Neural cell (in vitro differentiated cells): ENCODE results near the gene PCDH9. TPM values are rescaled to one million over a fixed set of nuclear protein-coding genes. Genes with fewer than 3 reads are reported as not detected.

ENCODE experiments used
- H2AFZ ChIP-seq: fragments of 200-600, 300-800 bp; sonication (generic), shearing (Covaris generic); 2 replicates; pipeline ENCODE4 v1.6.0; 2014; ENCODE audit warnings: low read depth, mild to moderate bottlenecking, antibody characterized with exemption, low read length, moderate library complexity
- H3F3A ChIP-seq: fragments of 200-600 bp; shearing (Covaris generic); 2 replicates; pipeline ENCODE4 v1.6.1; 2016; ENCODE audit warnings: mild to moderate bottlenecking, moderate library complexity, mixed read lengths, antibody characterized with exemption, low read length; ENCODE audit not compliant: insufficient read depth, poor library complexity, severe bottlenecking
- H3K27ac ChIP-seq: fragments of 200-600, 300-800 bp; sonication (generic), shearing (Covaris generic); 2 replicates; pipeline ENCODE4 v1.5.1; 2014; ENCODE audit warnings: mild to moderate bottlenecking, low read length, moderate library complexity
- H3K27me3 ChIP-seq: fragments of 300-800, 200-600 bp; sonication (generic), shearing (Covaris generic); 2 replicates; pipeline ENCODE4 v1.6.0; 2014; ENCODE audit warnings: mild to moderate bottlenecking, low read depth, low read length, moderate library complexity; ENCODE audit not compliant: insufficient read depth
- H3K36me3 ChIP-seq: fragments of 300-800, 200-600 bp; sonication (generic), shearing (Covaris generic); 2 replicates; pipeline ENCODE4 v1.5.1; 2014; ENCODE audit warnings: mild to moderate bottlenecking, antibody characterized with exemption, low read length, moderate library complexity; ENCODE audit not compliant: insufficient read depth
- H3K4me2 ChIP-seq: fragments of 300-800, 200-600 bp; sonication (generic), shearing (Covaris generic); 2 replicates; pipeline ENCODE4 v1.6.0; 2014; ENCODE audit warnings: mild to moderate bottlenecking, low read length
- H3K4me3 ChIP-seq: fragments of 300-800, 200-600 bp; sonication (generic), shearing (Covaris generic); 2 replicates; pipeline ENCODE4 v1.5.1; 2014; ENCODE audit warnings: mild to moderate bottlenecking, low read length, moderate library complexity
- H3K79me2 ChIP-seq: fragments of 200-600 bp; shearing (Covaris generic); replicated peaks from 2 replicates; pipeline ENCODE4 v1.6.0; 2014; ENCODE audit warnings: mild to moderate bottlenecking, low read length, moderate library complexity; ENCODE audit not compliant: insufficient read depth
- H3K9ac ChIP-seq: fragments of 300-800, 200-600 bp; sonication (generic), shearing (Covaris generic); 2 replicates; pipeline ENCODE4 v1.6.1; 2016; ENCODE audit warnings: mild to moderate bottlenecking, low read length, mixed read lengths
- H3K9me2 ChIP-seq: fragments of 200-600 bp; shearing (Covaris generic); 2 replicates; pipeline ENCODE4 v1.6.1; 2016; ENCODE audit warnings: mild to moderate bottlenecking, low read length, mixed read lengths; ENCODE audit not compliant: insufficient read depth
- H3K9me3 ChIP-seq: fragments of 200-600, 300-800 bp; sonication (generic), shearing (Covaris generic); 2 replicates; pipeline ENCODE4 v1.6.1; 2016; ENCODE audit warnings: mild to moderate bottlenecking, mixed run types, low read length, moderate library complexity, mixed read lengths
- H4K20me1 ChIP-seq: fragments of 200-600 bp; shearing (Covaris generic); 2 replicates; pipeline ENCODE4 v1.6.1; 2016; ENCODE audit warnings: mild to moderate bottlenecking, mixed run types; ENCODE audit not compliant: insufficient read depth
- CTCF ChIP-seq: fragments of 450-650 bp; IDR thresholded peaks from 2 replicates; pipeline ENCODE4 v1.5.1; 2014; ENCODE audit warnings: antibody characterized with exemption, mild to moderate bottlenecking, moderate library complexity; ENCODE audit not compliant: poor library complexity, severe bottlenecking
- EP300 ChIP-seq: fragments of 450-650 bp; conservative IDR thresholded peaks from 2 replicates; pipeline ENCODE4 v1.6.1; 2014; ENCODE audit warnings: antibody characterized with exemption, mild to moderate bottlenecking, moderate library complexity; ENCODE audit not compliant: poor library complexity, severe bottlenecking
- EZH2 ChIP-seq: fragments of 200-600, 300-800 bp; shearing (Covaris generic), sonication (generic); IDR thresholded peaks from 2 replicates; pipeline ENCODE4 v1.6.1; 2014; ENCODE audit warnings: antibody characterized with exemption, low read length, borderline replicate concordance, mild to moderate bottlenecking; ENCODE audit not compliant: insufficient read depth, poor library complexity, severe bottlenecking
- MXI1 ChIP-seq: fragments of 450-650 bp; conservative IDR thresholded peaks from 2 replicates; pipeline ENCODE4 v1.6.1; 2014; ENCODE audit warnings: antibody characterized with exemption, mild to moderate bottlenecking; ENCODE audit not compliant: poor library complexity, severe bottlenecking
- POLR2AphosphoS5 ChIP-seq: IDR thresholded peaks from 2 replicates; pipeline ENCODE4 v1.6.1; 2012
- RAD21 ChIP-seq: fragments of 450-650 bp; conservative IDR thresholded peaks from 2 replicates; pipeline ENCODE4 v1.6.1; 2014; ENCODE audit warnings: antibody characterized with exemption, mild to moderate bottlenecking, moderate library complexity
- REST ChIP-seq: IDR thresholded peaks from 2 replicates; pipeline ENCODE4 v1.6.1; 2012; ENCODE audit warnings: borderline replicate concordance
- SMC3 ChIP-seq: fragments of 450-650 bp; conservative IDR thresholded peaks from 2 replicates; pipeline ENCODE4 v1.6.1; 2014; ENCODE audit warnings: antibody characterized with exemption, mild to moderate bottlenecking, moderate library complexity; ENCODE audit not compliant: poor library complexity
- TAF1 ChIP-seq: IDR thresholded peaks from 2 replicates; pipeline ENCODE4 v1.6.1; 2012; ENCODE audit warnings: low read depth
- polyA plus RNA-seq: library from polyadenylated mRNA; depleted of rRNA; stranded (reverse); fragments of >200 nt; gene quantifications from 2 replicates; pipeline ENCODE4 v1.2.3, GENCODE V29; 2014

PCDH9 gene
- polyA plus RNA-seq, 1 donor from 2014 or later = 4.6 TPM

- H3K79me2 ChIP-seq = no peaks in the 10 kb centered on the region
- no peaks in the 10 kb centered on the region for H3K27me3 ChIP-seq
- no peaks in the 10 kb centered on the region for H4K20me1 ChIP-seq
- no peak overlapping the region for H3K4me2 ChIP-seq
- no peak overlapping the region for H3K4me3 ChIP-seq
- no peak overlapping the region for H3K9ac ChIP-seq
- TF ChIP-seq SMC3 (no peak), CTCF (no peak), REST (no peak), EP300 (no peak), TAF1 (no peak), RAD21 (no peak), EZH2 (no peak)
- no peaks in the 10 kb centered on the region for H3K9me2 ChIP-seq
- no peak overlapping the region for H3K27ac ChIP-seq
- H3K36me3 ChIP-seq = no peaks in the 10 kb centered on the region
- no peaks in the 10 kb centered on the region for H3F3A ChIP-seq
- H3K9me3 ChIP-seq = no peaks in the 10 kb centered on the region
- H2AFZ ChIP-seq = no peak overlapping the region
These were observed 376.6 kb downstream of the PCDH9 start for GRCh38 chr13:66853564-66853963.

DNA sequence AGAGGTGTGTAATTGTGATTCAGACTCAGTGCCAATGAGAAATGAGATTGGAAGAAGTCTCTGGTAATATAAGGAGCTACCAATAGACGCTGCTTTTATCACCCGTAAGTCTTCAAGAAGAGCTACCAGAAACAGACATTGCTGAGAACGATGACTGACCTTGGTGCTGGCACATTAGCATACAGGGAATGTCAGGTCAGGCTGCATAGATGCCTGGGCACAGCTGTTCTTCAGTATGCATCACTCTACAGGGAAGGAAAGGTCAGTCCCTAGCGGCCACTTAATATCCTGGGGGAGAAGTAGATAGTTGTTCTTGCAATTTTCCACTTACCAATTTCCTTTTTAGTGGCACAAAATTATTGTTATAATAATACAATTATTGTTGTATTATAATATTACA is 380.4 kb downstream of the PCDH9 start:
- Histone ChIP-seq H4K20me1 (no peaks in the 10 kb centered on the region), H3K9me3 (no peaks in the 10 kb centered on the region), H3K9ac (no peak overlapping the region), H3K36me3 (no peaks in the 10 kb centered on the region), H3K9me2 (no peaks in the 10 kb centered on the region), H3K27ac (no peak overlapping the region), H3K27me3 (no peaks in the 10 kb centered on the region), H3F3A (no peaks in the 10 kb centered on the region), H3K79me2 (no peaks in the 10 kb centered on the region), H2AFZ (no peak overlapping the region), H3K4me2 (no peak overlapping the region), H3K4me3 (no peak overlapping the region)
- TF ChIP-seq EZH2 = no peak

- H3K27me3 ChIP-seq = no peaks in the 10 kb centered on the region
These were observed 382.6 kb downstream of the PCDH9 start for GRCh38 chr13:66847541-66847940.

More at GRCh38 chr13:66847541-66847940, 382.6 kb downstream of the PCDH9 start:
- H3K36me3 ChIP-seq = no peaks in the 10 kb centered on the region
- H3K9me3 ChIP-seq = no peaks in the 10 kb centered on the region
- no peak overlapping the region for H3K4me2 ChIP-seq
- no peak overlapping the region for H3K27ac ChIP-seq
- no peak for TF ChIP-seq RAD21
- no peak for TF ChIP-seq TAF1
- TF ChIP-seq EP300 = no peak
- TF ChIP-seq REST = no peak
- TF ChIP-seq MXI1 = no peak
- no peak for TF ChIP-seq POLR2AphosphoS5
- no peak overlapping the region for H3K4me3 ChIP-seq
- no peak overlapping the region for H3K9ac ChIP-seq
- no peaks in the 10 kb centered on the region for H3F3A ChIP-seq
- H2AFZ ChIP-seq = no peak overlapping the region
- H3K79me2 ChIP-seq = no peaks in the 10 kb centered on the region
- no peaks in the 10 kb centered on the region for H3K9me2 ChIP-seq
- H4K20me1 ChIP-seq = no peaks in the 10 kb centered on the region
